Stimulated activated CD4-positive, alpha-beta T cell treated with anti-CD3 and anti-CD28 coated beads, Interleukin-15, amount 100 ng/mL, for 1 hour (primary cell): ENCODE data around the gene FOXO4.
A peak's percentile ranks its signal among the peaks of the same experiment; 100 is the strongest.
"Not testable (repeated sequence)": the region's sequence is repeated elsewhere in the genome, so short reads cannot be mapped to it uniquely, and the experiment has no call there.

Source experiments
- DNase-seq, 2 donors: peaks; one replicate each; pipeline ENCODE4 v3.0.0-alpha.2; 2020; ENCODE audit warnings: low read depth in 1 of 2, low spot score in 1 of 2

Gene FOXO4, protein sequence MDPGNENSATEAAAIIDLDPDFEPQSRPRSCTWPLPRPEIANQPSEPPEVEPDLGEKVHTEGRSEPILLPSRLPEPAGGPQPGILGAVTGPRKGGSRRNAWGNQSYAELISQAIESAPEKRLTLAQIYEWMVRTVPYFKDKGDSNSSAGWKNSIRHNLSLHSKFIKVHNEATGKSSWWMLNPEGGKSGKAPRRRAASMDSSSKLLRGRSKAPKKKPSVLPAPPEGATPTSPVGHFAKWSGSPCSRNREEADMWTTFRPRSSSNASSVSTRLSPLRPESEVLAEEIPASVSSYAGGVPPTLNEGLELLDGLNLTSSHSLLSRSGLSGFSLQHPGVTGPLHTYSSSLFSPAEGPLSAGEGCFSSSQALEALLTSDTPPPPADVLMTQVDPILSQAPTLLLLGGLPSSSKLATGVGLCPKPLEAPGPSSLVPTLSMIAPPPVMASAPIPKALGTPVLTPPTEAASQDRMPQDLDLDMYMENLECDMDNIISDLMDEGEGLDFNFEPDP

DNA sequence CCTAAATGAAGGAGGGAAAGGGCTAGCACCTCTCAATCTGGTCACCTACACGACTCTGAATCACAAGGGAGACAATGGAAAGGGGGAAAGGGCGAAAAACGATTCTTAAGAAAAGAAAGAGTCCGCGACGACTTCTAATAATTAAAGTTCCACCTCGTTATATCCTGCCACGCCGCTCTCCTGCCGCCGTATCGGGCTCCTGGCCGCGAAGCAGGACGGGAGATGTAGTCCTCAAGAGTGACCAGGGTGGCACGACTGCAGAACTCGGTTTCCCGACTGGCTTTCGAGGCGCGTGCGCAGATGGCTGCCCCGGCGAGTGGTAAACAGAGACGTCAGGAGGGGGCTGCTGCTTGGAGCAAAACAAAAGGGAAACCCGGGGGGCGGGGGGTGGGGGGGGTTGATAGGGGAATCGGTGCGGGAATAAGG lies at the start of gene FOXO4:
Gene FOXO4, plus strand, starts transcription at position 297 of the 426 bp plus-strand sequence. CDS start 678 bp downstream, outside the sequence.
- peak; percentile 70 to 76 for DNase-seq

DNA sequence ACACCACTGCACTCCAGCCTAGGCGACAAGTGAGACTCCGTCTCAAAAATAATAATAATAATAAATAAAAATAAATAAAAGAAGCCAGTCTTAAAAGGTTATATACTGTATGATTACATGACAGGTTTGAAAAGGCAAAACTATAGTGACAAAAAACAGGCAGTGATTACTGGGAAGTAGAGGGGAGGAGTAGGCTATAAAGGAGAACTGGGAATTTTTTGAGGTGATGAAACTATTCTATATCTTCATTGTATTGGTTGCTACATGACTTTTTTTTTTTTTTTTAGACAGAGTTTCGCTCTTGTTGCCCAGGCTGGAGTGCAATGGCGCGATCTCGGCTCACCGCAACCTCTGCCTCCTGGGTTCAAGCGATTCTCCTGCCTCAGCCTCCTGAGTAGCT lies 47.8 kb upstream of the FOXO4 start:
- DNase-seq, result not testable (repeated sequence)

DNA sequence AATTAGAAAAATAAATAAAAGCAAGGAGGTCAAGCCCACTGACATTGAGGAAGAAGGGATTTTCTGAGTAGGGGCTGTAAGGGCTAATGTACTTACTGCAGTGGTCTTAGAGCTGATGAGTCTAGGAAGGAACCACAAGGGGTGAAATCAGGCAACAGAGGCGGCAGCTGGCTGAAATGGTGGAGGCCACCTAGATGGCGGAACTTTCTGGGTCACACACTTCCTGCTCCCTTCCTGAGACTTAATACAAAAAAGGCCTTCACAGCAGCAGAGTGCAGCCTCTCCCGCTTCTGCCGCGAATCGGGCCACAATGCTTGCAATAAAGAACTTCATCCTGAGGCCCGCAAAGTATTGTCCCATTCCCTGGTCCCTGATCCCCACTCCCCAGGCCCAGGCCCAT lies 42.9 kb upstream of the FOXO4 start:
- DNase-seq, result no peak

DNA sequence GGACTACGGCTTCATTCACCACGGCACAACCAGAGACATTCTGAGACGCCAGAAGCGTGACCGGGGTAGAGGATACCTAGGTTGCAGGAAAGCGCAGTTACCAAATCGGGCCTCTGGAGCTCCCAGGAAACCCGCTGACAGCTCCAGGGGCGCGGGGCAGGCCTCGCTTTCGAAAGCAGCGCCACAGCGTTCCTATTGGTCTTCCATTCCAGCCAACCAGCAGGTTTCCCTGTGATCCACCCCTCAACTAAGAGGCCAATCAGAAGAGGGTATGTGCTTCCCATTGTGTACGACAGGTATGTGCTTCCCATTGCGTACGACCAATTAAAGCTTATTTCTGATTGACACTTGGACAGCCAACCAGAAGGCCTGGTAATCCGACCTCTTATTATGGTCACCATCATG lies 42.4 kb upstream of the FOXO4 start:
- DNase-seq, result no peak

DNA sequence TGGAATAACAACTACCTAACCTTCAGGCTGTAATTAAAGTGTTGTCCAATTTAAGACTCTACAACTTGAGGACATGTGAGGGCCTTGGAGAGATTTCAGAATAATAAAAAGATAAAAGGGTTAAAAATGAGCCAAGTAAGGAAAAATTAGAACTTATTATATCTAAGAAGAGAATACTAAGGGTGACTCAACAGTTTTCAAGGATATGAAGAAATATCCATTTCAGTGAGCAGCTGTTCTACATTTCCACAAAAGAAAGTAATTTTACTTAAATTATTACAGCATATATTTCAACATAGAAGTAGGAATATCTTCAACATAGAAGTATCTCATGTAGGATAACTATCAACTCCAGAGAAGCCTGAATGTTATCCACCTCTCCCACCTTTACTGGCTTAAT lies 38.8 kb upstream of the FOXO4 start:
- no peak for DNase-seq

DNA sequence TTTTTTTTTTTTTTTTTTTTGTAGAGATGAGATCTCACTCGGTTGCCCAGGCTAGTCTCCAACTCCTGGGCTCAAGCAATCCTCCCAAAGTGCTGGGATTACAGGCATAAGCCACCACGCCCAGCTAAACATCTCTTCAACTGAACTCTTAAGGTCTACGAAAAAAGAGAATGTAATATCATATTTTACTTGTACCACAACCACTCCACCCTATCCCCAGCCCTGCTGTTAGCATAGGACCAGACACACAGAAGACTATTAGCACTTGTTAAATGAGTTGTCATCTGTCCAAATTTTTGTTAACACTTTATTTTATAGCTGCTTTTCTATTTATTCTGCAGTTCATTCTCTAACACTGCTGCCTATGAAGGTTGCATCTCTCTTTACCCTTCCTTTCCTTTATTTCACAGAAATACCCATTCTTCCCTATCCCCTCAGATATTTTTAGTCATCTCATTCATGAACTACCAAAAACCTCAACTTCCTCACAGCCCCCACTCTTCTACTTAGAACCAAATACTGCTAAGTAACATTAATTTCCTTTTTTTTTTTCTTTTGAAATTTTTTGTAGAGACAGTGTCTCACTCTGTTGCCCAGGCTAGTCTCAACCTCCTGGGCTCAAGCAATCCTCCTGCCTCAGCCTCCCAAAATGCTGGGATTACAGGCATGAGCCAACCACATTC lies 37.7 kb upstream of the FOXO4 start:
- no peak for DNase-seq

DNA sequence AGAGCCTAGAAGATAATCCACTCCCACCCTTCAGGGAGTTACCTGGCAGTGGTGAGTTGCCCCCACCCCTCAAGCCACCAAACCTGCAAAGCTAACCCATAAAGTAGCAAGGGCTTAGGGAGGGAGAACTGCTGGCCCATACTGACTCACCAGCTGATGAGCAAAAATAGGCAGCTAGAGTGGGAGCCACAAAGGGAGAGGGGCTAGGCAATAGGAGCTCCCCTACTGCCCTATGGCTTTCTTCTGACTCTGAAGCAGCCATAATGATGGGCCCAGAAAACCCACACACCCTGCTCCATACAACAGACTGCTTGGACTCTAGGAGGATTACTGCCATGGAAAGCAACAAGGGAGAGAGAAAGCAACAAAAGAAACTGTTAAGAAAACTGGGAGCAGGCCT lies 35.5 kb upstream of the FOXO4 start:
- DNase-seq, result no peak

DNA sequence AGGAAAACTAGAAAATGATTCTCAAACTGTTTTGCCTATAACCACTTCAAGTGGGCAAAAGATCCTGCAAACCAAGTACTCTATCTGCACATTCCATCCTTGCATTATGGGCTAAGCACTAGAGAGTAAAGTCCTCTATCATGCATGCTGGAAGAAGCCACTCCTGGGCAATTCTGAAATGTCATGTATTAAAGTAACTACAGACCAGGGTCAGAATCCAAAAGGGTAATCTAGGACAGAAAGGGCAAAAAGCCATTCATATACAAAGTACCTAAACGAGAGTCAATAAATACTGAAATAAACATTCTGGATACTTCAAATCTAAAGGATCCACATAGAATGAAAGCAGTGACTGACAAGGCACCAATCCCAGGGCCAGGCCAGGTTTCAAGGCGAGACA lies 28.6 kb upstream of the FOXO4 start:
- DNase-seq, result no peak

DNA sequence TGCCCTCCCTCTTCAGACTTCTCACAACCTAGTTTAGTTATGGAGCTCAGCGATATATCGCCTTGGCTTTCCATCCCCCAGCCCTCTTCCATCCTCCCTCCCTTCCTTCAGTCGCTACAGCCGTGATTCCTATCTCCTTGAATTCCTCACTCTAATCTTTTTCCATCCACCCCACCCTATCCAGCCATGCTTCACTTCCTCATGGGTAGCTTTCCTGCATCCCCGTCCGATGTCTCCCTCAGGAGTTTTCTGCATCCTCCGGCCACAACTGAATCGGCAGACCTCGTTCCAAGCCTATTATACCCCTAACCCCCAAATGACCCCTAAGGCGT lies 28.0 kb upstream of the FOXO4 start:
- DNase-seq, result no peak

DNA sequence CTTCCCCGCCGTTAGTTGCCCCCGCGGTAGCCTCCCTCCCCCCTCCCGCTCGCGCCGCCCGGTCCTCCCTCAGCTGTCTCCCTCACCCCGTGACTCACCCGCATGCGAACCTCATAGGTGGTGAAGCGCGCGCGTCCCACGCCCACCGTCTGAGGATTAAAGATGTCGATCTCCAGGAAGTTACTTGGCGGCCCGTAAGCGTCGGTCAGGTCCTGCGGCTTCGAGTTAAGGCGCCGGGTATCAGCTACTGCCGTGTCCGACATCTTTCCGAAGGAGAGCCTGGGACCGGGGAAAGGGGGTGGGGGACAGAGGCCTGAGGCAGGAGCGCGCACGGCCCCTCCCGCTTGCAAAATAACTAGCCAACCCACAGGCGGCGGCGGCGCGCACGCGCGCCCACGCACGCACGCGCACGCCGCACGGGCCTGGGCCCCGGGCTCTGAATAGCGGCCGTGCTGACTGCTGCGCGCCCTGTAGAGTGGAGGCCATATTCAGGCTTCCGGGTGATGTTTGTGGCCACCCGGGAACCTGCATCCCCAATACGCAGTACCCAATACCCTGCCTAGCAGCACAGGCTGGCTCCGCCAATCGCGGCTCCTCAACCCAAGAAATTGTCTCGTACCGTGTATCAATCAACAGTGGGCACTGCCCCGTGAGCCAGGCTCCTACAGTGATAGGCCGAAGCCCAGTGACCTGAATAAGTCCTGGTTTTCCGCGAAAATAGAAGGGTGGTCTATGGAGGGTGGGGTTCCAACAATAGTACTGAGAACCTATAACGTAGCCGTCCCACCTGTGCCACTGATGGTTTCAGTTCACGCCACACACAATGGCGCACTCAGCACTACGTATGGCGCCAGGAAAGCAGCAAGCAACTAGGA lies 27.4 kb upstream of the FOXO4 start, which contains the start of gene SNX12:
Gene SNX12, minus strand, starts transcription at position 291 of the 875 bp plus-strand sequence. Its CDS starts 28 bp downstream, at position 263.
- DNase-seq, result peak; percentile 71 to 74

DNA sequence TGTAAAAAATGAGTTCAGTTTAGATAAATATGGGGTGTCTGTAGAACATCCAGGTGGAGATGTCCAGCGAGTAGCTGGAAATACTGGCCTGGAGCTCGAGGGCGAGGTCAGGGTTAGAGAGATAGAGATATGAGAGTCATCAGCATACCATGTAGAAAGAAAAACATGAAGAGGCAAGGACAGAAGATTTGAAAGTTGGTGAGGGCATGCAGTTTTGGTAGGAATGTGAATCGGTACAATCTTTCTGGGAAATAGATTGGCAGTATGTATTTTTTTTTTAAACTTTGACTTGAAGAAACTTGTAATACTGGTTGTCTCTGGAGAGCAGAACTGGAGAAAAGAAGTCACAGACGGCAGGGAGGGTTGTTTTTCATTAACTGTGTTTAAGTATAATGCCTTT lies 25.1 kb upstream of the FOXO4 start:
- no peak for DNase-seq

DNA sequence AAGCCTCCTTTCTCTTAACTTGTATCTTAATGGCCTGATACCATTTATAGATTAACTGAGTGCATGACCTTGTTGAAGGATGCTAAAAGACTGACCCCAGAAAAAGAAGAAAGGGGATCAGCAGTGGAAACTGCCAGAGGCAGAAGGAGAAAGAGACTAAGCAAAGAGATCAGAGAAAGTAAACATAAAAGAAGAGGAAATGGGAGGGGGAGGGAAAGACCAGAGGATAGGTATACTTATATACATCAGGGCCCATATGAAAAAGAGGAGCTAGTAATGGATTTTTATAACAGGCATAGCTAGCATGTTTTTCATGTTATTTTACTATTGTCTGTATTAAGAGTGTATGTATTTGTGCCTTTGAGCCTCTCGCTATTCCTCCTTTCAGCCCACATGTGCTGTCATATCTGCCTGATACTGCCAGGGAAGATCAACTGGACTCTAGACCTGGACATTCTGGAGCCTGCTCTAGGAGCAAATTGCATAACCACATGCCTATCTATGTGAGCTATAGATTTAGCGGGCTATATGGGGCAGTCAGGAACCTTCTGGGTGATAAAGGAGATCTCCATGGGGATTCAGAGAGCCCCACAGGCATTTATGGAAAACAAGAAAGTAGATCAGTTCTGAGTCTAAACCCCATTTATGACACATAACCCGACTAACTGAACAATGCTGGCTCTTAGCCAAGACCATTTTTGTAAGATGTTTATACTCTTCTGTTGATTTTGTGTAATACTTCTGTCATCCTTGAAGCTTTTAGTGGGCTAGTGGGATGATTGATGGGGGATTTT lies 14.1 kb upstream of the FOXO4 start:
- no peak for DNase-seq

DNA sequence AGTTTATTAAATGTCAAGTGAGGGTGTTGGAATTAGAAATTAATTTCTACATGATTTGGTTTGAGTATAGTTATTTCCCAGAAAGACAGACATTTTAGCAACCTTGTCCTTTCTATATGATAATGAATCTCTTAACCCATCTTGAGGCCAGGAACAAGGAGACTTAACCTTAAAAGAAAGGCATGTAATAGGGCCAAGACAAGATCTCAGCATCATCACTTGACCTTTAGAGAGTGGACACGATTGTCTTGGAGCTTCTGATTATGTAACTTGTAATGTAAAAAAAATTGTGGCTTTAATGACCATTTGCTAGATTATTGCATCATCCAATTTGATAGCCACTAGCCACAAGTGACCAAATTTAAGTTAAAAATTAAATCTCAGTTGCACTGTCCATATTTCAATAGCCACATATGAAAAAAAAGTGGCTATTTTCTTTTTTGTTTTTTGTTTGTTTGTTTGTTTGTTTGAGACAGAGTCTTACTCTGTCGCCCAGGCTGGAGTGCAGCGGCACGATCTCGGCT lies 13.5 kb upstream of the FOXO4 start:
- no peak for DNase-seq

DNA sequence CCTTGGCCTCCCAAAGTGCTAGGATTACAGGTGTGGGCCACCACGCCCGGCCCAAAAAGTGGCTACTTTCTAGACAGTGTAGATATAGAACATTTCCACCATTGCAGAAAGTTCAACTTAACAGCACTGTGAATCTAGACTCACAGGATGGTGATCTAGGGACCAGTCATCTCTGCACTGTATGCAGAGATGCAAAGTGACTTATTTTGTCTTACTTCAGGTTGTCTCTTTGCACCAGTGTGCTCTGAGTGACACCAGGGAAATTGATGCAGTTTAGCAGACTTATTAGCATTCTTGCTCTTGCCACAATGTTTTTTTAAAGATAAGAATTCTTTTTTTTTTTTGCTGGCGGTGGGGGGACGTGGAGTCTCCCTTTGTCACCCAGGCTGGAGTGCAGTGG lies 12.8 kb upstream of the FOXO4 start:
- DNase-seq, result no peak

DNA sequence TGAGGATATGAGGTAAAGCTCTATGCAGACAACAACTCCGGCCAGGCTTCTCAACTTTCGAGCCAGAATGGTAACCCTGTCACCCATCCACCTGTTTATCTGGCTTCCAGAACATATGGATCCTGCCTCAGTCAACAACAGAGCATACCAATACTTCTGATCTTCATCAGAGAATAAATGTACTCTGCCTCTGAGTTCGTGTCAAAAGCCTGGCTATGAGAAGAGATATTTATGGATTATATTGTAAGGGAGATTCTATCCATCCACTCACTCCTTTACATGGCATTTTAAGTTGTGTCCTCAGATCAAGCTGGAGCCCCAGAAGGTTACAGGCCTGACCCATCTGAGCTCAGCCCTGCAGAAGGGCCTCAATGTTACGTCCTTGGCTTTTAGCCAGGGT lies 9.8 kb upstream of the FOXO4 start:
- no peak for DNase-seq

DNA sequence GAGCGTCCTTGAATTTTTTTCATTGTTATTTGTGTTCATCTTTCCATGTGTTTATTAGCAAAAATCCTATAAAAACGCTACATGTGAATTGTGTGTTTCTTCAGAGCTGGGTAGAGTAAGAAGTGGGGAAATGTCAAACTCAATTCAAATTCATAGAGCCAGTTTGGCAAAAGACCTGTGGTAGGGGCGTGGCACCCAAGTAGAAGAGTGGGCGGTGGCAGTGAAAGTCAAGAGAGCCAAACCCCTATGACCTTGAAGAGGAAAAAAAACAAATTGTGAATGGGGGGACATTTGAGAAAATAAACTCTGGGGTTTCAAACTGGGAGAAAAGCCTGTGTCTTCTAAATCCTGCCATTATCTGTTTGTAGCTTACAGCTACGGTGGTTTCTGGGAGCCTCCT lies 4.4 kb upstream of the FOXO4 start:
- no peak for DNase-seq

DNA sequence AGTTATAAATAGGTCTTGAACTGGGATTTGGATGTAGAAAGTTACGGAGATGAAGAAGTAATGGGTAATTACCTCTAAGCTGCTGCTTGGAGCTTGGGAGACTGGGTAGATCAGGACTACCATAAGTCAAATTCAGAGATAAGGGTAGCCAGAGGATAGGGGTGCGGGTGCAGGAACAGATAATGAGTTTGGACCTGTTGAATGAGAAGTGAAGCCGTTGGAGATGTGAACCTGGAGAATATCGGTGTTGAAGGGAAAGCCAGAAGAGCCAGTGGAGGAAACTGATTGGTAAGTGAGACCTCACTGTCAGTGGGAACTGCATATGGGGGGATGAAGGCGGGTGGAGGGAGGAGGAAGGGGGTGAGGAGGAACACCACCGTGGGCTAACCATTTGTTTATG lies 618 bp upstream of the FOXO4 start:
- DNase-seq, result no peak

DNA sequence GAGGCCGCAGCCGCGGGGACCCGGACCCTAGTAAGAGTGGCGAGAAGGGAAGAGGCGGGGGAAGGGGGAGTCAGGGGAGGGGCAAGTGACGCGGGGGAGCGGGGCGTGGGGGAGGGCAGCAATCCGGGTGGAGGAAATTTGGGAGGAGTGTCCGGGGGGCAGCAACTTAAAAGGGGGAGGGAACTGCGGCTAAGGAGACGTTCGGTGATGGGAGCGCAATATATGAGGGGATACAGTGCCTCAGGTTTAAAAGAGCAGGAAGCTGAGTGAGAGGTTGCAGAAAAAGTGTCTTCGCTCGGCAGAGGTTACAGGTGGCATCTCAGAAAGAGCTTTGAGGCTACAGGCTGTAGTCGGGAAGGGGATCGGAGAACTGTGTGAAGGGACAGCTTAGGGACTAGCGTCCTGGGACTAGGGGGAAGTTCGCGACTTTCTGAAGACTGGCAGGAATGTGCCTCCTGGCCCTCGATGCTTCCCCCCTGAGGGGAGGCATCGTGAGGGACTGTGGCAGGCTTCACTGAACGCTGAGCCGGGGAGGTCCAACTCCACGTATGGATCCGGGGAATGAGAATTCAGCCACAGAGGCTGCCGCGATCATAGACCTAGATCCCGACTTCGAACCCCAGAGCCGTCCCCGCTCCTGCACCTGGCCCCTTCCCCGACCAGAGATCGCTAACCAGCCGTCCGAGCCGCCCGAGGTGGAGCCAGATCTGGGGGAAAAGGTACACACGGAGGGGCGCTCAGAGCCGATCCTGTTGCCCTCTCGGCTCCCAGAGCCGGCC lies 519 bp downstream of the FOXO4 start:
- DNase-seq, result no peak

DNA sequence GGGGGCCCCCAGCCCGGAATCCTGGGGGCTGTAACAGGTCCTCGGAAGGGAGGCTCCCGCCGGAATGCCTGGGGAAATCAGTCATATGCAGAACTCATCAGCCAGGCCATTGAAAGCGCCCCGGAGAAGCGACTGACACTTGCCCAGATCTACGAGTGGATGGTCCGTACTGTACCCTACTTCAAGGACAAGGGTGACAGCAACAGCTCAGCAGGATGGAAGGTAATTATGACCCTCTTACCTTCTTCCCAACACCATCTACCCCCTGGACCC lies 1.0 kb downstream of the FOXO4 start:
- no peak for DNase-seq

DNA sequence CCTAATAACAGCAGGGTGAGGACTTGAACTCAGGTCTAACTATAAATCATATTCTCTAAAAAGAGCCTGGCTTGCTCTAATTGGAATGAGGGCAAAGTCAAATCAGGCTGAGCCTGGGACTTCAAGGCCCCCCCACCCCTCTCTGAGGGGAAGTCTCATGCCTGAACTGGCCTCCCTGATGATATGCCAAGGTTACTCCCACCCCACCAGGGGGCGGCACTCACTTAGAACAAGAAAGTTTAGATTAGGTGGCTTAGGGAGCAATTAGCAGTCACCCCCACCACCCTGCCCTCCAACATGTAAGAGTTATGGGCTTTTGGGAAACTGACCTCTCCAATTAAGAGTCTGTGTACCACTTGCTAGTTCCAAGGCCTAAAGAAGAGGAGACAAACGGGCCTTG lies 2.7 kb downstream of the FOXO4 start:
- peak; percentile 52 to 57 for DNase-seq
